Gastroesophageal sphincter (tissue), 3 donors: Measurements from ENCODE around the gene KPNA6.

ENCODE experiments used
- EP300 ChIP-seq: sonication (generic); formaldehyde crosslinking; IDR thresholded peaks from one replicate; pipeline ENCODE4 v1.6.1; 2017; ENCODE audit warnings: antibody characterized with exemption, mild to moderate bottlenecking
- POLR2A ChIP-seq, 2 donors: fragments of 450-650 bp; IDR thresholded peaks; one replicate each; pipeline ENCODE4 v1.6.1; 2017; ENCODE audit warnings: antibody characterized with exemption in 2 of 2, mild to moderate bottlenecking in 2 of 2, moderate library complexity in 1 of 2
- POLR2AphosphoS5 ChIP-seq: sonication (generic); formaldehyde crosslinking; IDR thresholded peaks from one replicate; pipeline ENCODE4 v1.6.1; 2017; ENCODE audit warnings: antibody characterized with exemption
- TF ChIP-seq, protein P1 (sequence below), 4 experiments: fragments of 200-600 bp in 2 of 4; fragments of 450-650 bp in 2 of 4; sonication (generic) in 1 of 4; IDR thresholded peaks; one replicate each; pipeline ENCODE4 v1.5.1; 2017 to 2019; ENCODE audit warnings: antibody characterized with exemption in 4 of 4, mild to moderate bottlenecking in 2 of 4, moderate library complexity in 2 of 4

DNA sequence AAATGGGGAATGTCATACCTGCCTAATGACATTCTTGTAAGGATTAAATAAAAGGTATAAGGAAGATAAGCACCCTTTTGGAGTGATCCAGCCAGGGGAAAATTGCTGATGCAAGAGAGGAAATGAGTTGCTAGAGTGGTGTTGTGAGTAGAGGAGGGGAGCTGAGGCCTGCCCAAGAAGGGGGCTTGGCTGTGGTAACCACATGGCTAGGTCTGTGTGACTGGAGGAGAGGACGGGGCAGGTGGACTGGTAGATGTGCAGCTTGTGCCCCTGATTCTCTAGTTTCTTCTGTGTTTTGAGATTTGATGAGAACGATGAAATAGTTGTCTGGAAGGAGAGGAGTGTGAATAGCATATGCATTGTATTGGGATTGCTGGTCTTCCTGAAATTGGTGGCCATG is 78.2 kb downstream of the KPNA6 start:
- TF ChIP-seq, protein P1, sequence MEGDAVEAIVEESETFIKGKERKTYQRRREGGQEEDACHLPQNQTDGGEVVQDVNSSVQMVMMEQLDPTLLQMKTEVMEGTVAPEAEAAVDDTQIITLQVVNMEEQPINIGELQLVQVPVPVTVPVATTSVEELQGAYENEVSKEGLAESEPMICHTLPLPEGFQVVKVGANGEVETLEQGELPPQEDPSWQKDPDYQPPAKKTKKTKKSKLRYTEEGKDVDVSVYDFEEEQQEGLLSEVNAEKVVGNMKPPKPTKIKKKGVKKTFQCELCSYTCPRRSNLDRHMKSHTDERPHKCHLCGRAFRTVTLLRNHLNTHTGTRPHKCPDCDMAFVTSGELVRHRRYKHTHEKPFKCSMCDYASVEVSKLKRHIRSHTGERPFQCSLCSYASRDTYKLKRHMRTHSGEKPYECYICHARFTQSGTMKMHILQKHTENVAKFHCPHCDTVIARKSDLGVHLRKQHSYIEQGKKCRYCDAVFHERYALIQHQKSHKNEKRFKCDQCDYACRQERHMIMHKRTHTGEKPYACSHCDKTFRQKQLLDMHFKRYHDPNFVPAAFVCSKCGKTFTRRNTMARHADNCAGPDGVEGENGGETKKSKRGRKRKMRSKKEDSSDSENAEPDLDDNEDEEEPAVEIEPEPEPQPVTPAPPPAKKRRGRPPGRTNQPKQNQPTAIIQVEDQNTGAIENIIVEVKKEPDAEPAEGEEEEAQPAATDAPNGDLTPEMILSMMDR (IDR thresholded peaks at IDR 0.05) = no peak
- TF ChIP-seq POLR2AphosphoS5 (no peak), POLR2A (IDR thresholded peaks at IDR 0.05) (no peak), EP300 (no peak)
